Epithelial cell of proximal tubule (primary cell): ENCODE measurements around the gene INTS11. TPM values are rescaled to one million over a fixed set of nuclear protein-coding genes. Genes with fewer than 3 reads are reported as not detected.
"Not testable (repeated sequence)": the region's sequence is repeated elsewhere in the genome, so short reads cannot be mapped to it uniquely, and the experiment has no call there.

Experiments used
- DNase-seq: peaks from one replicate; pipeline ENCODE4 v3.0.0-alpha.2; 2011; ENCODE audit warnings: low read depth
- H3K4me3 ChIP-seq: 2 replicates; pipeline ENCODE4 v1.5.1; 2011; ENCODE audit warnings: low read depth, mild to moderate bottlenecking, low read length
- total RNA-seq: library from RNA; depleted of rRNA; stranded (reverse); fragments of >200 nt; gene quantifications from 2 replicates; pipeline ENCODE4 v1.2.3, GENCODE V29; 2015
- TF ChIP-seq, protein P1 (sequence below): conservative IDR thresholded peaks from 2 replicates; pipeline ENCODE4 v1.5.1; 2012; ENCODE audit warnings: low read depth, mild to moderate bottlenecking, low read length

INTS11 gene
- total RNA-seq, 1 donor from 2014 or later = 58.7 TPM

DNA sequence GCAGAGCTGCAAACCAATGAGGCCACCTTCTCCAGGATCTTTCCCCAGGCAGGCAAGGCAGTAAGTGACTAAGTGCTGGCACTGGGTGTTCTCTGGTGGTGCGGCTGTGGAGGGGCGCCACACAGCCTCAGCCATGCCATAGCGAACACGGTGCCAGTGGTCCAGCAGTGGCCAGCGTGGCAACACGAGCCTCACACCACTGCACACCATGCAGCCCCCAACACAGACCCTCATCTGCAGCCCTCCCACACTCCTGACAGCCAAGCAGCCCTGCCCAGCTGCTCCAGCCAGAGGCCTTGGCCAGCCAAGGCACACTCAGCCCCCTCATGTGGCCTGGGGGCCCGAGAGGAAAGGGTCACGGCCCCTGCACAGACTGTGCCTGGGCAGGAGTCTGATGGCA is 3.0 kb downstream of the INTS11 start:
- no peak overlapping the region for H3K4me3 ChIP-seq
- TF ChIP-seq, protein P1, sequence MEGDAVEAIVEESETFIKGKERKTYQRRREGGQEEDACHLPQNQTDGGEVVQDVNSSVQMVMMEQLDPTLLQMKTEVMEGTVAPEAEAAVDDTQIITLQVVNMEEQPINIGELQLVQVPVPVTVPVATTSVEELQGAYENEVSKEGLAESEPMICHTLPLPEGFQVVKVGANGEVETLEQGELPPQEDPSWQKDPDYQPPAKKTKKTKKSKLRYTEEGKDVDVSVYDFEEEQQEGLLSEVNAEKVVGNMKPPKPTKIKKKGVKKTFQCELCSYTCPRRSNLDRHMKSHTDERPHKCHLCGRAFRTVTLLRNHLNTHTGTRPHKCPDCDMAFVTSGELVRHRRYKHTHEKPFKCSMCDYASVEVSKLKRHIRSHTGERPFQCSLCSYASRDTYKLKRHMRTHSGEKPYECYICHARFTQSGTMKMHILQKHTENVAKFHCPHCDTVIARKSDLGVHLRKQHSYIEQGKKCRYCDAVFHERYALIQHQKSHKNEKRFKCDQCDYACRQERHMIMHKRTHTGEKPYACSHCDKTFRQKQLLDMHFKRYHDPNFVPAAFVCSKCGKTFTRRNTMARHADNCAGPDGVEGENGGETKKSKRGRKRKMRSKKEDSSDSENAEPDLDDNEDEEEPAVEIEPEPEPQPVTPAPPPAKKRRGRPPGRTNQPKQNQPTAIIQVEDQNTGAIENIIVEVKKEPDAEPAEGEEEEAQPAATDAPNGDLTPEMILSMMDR = no peak
- no peak for DNase-seq

DNA sequence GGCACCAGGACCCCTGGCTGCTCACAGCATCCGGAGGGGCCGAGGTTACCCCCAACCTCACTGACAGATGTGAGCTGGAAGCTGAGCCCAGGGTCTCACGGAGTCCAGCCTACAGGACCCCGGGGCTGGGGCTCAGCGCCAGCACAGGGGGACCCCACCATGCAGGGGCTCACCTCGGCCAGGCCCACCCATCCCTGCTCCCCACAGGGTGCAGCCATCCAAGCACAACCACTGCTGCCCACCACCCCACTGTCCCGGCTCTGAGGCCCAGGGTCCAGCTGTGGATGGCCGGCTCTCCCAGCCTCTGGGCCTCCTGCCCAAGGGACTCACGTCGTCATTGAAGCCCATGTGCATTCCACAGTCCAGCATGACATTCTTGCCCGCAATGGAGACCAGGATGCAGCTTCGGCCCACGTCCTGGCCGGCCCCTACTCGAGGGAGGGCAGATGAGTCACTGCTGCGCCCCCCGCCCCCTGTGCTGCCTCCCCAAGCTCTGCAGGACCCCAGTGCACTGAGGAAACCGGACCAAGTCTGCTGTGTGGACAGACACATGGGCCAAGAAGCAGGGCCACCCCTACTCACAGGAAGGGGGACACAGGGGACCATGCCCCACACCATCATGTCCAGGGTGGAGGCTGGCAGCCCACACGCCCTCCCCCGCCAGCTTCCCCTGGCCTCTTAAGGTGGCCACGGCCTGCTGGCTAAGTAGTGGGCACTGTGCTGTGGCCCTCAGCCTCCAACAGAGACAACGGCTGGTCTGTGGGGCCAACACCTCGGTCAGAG is 3.6 kb downstream of the INTS11 start:
- H3K4me3 ChIP-seq = no peak overlapping the region
- no peak for DNase-seq
- TF ChIP-seq, protein P1 = no peak

DNA sequence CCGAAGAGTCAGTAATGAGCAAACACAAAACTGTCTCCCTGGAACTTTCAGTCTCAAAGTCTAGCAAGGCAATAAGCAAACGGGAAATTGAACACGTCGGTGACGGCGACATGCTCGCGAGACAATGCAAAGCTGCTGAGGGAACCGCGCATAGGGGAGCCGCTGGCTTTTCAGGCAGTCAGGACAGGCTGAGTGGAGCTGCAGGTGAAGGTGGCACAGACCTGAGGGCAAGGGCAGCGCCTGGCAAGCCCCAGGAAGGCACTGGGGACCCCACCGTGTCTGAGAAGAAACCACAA is 4.9 kb downstream of the INTS11 start:
- no peak overlapping the region for H3K4me3 ChIP-seq
- TF ChIP-seq, protein P1 = no peak
- no peak for DNase-seq

DNA sequence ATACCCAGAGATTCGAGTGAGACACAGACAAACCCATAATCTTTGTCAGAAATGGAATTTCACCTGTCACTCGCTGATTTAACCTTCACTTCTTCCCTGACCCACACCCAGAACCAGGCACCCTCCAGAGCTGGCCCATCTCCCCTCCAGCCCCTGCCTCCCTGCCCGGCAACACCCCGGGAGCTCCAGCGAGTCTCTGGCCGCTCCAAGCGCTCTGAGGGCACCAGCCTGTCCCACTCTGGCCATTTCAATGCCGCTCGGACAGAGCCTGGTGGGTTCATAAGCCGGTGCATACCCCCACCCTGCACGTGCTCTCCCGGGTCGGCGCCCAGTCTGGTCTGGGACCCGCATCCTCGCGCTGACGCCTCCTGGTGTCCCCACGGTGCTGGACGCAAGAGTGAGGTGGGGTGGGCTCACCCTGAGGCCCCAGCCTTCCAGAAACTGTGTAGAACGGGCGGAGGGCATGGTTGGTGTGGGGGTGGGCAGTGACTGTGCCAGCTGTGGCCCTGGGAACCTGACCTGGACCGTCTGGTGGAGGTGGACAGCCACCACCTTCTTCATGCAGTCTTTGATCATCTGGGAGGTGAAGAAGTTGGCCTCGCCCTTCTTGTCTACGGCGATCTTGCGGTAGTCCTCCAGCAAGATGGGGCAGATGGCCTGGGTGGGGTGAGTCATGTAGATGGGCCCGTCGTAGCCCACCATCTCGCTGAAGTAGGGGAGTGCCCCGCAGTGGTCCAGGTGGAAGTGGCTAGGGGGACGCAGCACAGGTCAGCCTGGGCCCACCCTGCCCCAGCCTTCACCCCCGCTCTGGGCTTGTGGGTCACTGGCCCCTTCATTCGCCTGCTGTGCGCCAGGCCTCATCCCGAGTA is 5.4 kb downstream of the INTS11 start:
- no peak for DNase-seq
- TF ChIP-seq, protein P1 = no peak
- H3K4me3 ChIP-seq = no peak overlapping the region

DNA sequence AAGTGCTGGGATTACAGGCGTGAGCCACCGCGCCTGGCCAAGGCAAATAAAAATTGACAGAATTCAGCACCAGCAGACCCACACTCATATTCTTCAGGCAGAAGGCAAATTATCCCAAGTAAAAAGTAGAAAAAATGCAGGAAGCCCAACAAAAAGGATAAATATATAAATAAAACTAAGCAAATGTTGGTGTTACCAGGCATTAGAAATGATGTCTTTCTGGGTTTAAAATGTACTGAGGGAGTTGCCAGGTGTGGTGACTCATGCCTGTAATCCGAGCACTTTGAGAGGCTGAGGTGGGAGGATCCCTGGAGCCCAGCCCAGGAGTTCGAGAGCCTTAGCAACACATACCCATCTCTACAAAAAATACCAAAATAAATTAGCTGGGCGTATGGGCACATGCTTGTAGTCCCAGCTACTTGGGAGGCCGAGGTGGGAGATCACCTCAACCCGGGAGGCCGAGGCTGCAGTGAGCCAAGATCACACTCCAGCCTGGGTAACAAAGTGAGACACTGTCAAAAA is 6.3 kb downstream of the INTS11 start:
- peak; percentile 29 for DNase-seq
- TF ChIP-seq, protein P1 = no peak
- no peak overlapping the region for H3K4me3 ChIP-seq

DNA sequence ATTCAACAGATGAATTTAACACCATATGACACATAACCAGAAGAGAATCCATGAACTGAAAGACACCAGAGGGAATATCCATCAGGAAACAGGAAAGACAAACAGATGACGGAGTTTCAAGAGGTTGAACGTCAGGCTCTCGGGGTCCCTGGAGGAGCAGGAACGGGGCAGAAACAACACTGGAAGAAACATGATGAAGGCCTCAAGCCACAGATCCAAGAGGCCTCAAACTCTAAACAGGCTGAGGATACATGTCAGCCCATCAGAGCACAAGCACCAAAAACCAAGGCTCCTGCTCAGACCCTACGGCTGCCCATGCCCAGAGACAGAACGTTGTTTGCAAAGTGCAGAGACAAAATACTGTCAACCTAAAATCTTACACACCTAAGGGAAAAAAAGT is 7.0 kb downstream of the INTS11 start:
- no peak overlapping the region for H3K4me3 ChIP-seq
- TF ChIP-seq, protein P1 = no peak
- DNase-seq = no peak

DNA sequence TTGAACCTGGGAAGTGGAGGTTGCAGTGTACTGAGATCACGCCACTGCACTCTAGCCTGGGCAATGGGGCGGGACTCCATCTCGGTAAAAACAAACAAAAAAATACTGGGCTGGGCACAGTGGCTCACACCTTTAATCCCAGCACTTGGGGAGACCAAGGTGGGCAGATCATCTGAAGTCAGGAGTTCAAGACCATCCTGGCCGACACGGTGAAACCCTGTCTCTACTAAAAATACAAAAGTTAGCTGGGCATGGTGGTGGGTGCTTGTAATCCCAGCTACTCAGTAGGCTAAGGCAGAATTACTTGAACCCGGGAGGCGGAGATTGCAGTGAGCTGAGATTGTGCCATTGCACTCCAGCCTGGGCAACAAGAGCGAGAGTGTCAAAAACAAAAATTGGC is 8.3 kb downstream of the INTS11 start:
- H3K4me3 ChIP-seq, DNase-seq: not testable (repeated sequence)
